SW 1271 (cell line): ENCODE data around the gene PMM2.
"Not testable (repeated sequence)": the region's sequence is repeated elsewhere in the genome, so short reads cannot be mapped to it uniquely, and the experiment has no call there.

ENCODE experiments used
- DNase-seq, 2 experiments: peaks; one replicate each; lab custom pipeline; 2025; lab: John Stamatoyannopoulos, UW

Gene PMM2

GRCh38 chr16:8782673-8783072, 15.0 kb upstream of the PMM2 start:
- no peak for DNase-seq

GRCh38 chr16:8785408-8785807, 12.2 kb upstream of the PMM2 start:
- DNase-seq, result no peak

GRCh38 chr16:8786316-8786715, 11.3 kb upstream of the PMM2 start:
- DNase-seq, result not testable (repeated sequence)

GRCh38 chr16:8788578-8789172, 9.0 kb upstream of the PMM2 start:
- DNase-seq, result no peak

DNA sequence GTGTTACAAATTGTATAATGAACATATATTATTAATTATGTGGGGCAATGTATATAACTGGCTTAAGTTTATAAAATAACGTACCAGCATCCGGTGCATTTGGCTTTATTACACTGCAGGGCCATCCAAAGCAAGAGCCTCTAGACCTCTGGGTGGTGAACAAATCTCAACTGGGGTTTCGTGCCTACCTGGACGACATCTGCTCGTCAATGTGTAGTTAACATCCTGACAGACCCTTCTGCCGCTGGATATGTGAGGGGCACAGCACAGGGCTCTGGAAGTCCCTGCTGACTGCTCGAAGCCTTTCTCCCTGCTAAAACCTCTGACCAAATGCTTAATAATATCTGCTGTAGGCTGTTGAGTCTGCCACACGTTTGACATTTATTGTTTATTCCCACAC, 2.5 kb upstream of the PMM2 start:
- DNase-seq, result no peak

GRCh38 chr16:8795818-8796217, 1.8 kb upstream of the PMM2 start:
- no peak for DNase-seq

- no peak for DNase-seq
Measured at GRCh38 chr16:8796469-8797363, 923 bp upstream of the PMM2 start.

DNA sequence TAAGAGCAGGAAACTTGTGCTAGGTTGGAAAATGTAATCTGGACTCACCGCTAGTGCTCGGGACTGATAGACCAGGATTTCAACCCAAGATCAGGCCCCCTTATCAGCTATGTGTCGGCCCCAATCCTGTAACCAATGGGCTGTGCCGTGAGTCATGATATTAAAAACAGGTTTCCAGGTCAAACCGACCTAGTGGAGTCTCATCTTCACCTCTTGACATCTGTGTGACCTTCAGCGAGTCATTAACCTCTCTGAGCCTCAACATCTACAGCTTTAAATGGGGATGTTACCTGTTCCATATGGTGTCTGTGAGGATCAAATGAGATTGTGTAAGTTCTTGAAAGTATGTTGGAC, 512 bp downstream of the PMM2 start:
- DNase-seq, result no peak

GRCh38 chr16:8798535-8799157, 1.0 kb downstream of the PMM2 start:
- no peak for DNase-seq

DNA sequence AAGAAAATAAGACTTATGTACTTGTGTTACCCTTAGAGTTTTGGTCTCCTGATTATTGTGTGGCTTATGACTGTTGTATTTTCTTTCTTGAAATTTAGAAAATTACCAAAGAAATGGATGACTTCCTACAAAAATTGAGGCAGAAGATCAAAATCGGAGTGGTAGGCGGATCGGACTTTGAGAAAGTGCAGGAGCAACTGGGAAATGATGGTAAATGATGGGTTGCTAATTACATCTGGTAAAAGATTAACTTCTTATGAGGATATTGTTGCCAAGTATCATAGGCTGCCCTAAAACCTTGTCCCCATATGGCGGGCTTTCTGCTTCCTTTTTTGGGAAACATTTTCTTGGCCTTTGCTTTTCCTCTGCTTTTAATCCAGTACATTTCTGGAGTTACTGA, 4.1 kb downstream of the PMM2 start:
- DNase-seq, result no peak

DNA sequence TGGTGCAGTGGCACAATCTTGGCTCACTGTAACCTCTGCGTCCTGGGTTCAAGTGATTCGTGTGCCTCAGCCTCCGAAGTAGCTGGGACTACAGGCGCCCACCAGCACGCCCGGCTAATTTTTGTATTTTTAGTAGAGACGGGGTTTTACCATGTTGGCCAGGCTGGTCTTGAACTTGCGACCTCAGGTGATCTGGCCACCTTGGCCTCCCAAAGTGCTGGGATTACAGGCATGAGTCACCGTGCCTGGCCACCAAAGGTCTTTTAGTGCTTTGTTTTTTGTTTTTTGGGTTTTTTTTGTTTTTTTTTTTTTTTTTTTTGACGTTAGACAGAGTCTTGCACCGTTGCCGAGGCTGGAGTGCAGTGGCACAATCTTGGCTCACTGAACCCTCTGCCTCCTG, 6.1 kb downstream of the PMM2 start:
- DNase-seq, result not testable (repeated sequence)

DNA sequence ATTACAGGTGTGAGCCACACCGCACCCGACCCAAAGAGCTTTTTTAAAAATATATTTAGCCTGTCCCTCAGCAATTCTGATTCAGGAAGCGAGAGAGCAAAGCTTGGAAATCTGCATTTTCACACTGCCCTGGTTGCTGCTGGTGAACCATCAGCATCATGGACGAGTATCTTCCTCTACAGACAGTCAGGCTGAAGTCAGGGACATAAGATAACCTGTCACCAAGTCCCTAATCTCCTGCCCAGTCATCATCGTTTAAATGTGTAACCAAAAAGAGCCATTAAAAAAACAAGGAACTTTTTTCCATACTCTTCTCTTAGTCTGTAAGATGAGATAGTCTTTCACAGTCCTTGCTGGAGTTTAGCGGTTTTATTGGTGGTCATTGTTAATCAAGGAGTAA, 6.7 kb downstream of the PMM2 start:
- no peak for DNase-seq

DNA sequence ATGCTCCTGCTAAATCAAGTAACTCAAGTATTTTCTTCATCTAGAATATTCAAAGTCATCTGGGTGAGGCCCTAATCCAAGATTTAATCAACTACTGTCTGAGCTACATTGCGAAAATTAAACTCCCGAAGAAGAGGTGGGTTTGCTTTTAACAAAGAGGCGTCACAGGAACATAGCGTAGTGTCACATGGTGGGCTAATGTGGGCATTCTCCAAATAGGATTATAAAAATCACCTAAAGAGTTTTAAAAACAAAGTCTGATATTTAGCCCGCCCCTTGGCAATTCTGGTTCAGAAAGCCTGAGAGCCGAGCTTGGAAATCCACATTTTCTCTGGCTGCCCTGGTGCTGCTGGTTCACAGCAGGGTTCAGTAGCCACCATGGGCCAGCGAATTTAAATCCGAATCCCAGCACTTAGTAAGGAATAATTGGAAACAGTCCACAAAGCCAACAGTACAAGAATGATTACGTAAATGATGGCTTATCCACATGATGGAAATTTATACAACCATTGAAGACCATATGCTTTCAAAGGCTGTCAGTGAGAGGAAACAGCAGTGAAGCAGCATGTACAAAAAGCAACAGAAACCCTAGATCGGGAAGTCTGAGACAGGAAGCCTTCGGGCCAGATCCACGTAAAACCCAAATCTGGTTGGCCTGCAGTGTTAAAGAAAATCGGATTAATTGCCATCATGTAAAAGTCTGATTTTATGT, 8.8 kb downstream of the PMM2 start:
- no peak for DNase-seq

DNA sequence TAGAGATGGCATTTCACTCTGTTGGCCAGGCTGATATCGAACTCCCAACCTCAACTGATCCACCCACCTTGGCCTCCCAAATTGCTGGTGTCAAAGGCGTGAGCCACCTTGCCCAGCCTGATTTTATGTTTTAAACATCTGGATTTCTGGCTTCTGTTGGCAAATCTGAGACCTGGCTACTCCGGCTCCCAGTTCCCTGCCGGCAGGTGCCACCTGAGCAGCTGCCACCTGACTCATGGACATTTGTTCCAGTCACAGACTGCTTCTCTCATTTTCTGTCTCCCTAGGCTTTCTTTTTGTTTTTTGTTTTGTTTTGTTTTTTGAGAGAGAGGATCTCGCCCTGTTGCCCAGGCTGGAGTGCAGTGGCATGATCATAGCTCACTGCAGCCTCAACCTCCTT, 9.6 kb downstream of the PMM2 start:
- no peak for DNase-seq

GRCh38 chr16:8808009-8808408, 10.4 kb downstream of the PMM2 start:
- no peak for DNase-seq

DNA sequence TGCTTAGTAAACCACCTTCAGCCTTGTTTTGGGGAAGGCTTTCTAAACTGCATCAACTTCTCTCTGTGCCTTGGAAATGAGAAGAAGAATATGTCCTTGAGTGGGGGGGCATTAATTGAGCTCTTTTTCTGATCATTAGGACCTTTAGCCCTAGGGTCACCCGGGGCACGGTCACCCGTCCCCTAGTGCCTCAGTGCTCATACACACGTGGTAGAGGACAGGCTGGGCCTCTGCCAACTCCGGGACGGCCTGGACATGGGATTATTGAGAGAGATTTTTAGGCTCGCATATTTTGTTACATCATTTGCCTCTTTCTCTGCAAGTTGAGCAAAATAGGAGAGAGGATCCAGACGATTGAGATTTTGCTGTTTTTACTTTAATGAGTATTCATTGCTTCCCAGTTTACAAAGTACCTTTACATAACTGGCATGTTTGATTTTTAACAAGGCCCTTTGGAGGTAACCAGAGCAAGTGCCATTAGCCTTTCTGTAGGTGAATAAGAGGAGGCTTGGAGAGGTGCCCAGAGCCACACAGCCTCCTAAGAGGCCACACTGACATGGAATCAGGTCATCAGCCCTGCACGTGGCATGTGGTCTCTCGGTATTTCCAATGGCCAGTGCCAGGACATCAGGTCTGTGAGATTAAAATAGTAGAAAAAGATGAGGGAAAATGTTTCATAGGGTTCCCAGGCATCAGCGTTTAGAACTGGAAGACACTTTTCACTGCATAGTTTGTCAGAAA, 11.1 kb downstream of the PMM2 start:
- no peak for DNase-seq

GRCh38 chr16:8812162-8812843, 14.7 kb downstream of the PMM2 start:
- no peak for DNase-seq

GRCh38 chr16:8814095-8814806, 16.6 kb downstream of the PMM2 start:
- DNase-seq, result no peak

GRCh38 chr16:8816967-8817655, 19.5 kb downstream of the PMM2 start:
- no peak for DNase-seq
